Neural cell (in vitro differentiated cells): ENCODE data around the gene HOXC6.

ENCODE experiments used
- EP300 ChIP-seq: fragments of 450-650 bp; conservative IDR thresholded peaks from 2 replicates; pipeline ENCODE4 v1.6.1; 2014; ENCODE audit warnings: antibody characterized with exemption, mild to moderate bottlenecking, moderate library complexity; ENCODE audit not compliant: poor library complexity, severe bottlenecking
- EZH2 ChIP-seq: fragments of 200-600, 300-800 bp; shearing (Covaris generic), sonication (generic); IDR thresholded peaks from 2 replicates; pipeline ENCODE4 v1.6.1; 2014; ENCODE audit warnings: antibody characterized with exemption, low read length, borderline replicate concordance, mild to moderate bottlenecking; ENCODE audit not compliant: insufficient read depth, poor library complexity, severe bottlenecking
- MXI1 ChIP-seq: fragments of 450-650 bp; conservative IDR thresholded peaks from 2 replicates; pipeline ENCODE4 v1.6.1; 2014; ENCODE audit warnings: antibody characterized with exemption, mild to moderate bottlenecking; ENCODE audit not compliant: poor library complexity, severe bottlenecking
- POLR2AphosphoS5 ChIP-seq: IDR thresholded peaks from 2 replicates; pipeline ENCODE4 v1.6.1; 2012
- RAD21 ChIP-seq: fragments of 450-650 bp; conservative IDR thresholded peaks from 2 replicates; pipeline ENCODE4 v1.6.1; 2014; ENCODE audit warnings: antibody characterized with exemption, mild to moderate bottlenecking, moderate library complexity
- TAF1 ChIP-seq: IDR thresholded peaks from 2 replicates; pipeline ENCODE4 v1.6.1; 2012; ENCODE audit warnings: low read depth
- TF ChIP-seq, protein P1 (sequence below): fragments of 450-650 bp; IDR thresholded peaks from 2 replicates; pipeline ENCODE4 v1.5.1; 2014; ENCODE audit warnings: antibody characterized with exemption, mild to moderate bottlenecking, moderate library complexity; ENCODE audit not compliant: poor library complexity, severe bottlenecking

GRCh38 chr12:54075409-54075808 is 47.2 kb downstream of the HOXC6 start:
- no peak for TF ChIP-seq EP300
- TF ChIP-seq, protein P1, sequence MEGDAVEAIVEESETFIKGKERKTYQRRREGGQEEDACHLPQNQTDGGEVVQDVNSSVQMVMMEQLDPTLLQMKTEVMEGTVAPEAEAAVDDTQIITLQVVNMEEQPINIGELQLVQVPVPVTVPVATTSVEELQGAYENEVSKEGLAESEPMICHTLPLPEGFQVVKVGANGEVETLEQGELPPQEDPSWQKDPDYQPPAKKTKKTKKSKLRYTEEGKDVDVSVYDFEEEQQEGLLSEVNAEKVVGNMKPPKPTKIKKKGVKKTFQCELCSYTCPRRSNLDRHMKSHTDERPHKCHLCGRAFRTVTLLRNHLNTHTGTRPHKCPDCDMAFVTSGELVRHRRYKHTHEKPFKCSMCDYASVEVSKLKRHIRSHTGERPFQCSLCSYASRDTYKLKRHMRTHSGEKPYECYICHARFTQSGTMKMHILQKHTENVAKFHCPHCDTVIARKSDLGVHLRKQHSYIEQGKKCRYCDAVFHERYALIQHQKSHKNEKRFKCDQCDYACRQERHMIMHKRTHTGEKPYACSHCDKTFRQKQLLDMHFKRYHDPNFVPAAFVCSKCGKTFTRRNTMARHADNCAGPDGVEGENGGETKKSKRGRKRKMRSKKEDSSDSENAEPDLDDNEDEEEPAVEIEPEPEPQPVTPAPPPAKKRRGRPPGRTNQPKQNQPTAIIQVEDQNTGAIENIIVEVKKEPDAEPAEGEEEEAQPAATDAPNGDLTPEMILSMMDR, result no peak
- no peak for TF ChIP-seq TAF1
- no peak for TF ChIP-seq POLR2AphosphoS5
- no peak for TF ChIP-seq EZH2
- no peak for TF ChIP-seq MXI1
- TF ChIP-seq RAD21, result no peak
